Glomerular visceral epithelial cell (primary cell): ENCODE results near the gene TTC32.
"Not testable (repeated sequence)": the region's sequence is repeated elsewhere in the genome, so short reads cannot be mapped to it uniquely, and the experiment has no call there.

Source experiments
- DNase-seq: peaks from one replicate; pipeline ENCODE4 v3.0.0-alpha.2; 2016; ENCODE audit errors: extremely low spot score

Gene TTC32

DNA sequence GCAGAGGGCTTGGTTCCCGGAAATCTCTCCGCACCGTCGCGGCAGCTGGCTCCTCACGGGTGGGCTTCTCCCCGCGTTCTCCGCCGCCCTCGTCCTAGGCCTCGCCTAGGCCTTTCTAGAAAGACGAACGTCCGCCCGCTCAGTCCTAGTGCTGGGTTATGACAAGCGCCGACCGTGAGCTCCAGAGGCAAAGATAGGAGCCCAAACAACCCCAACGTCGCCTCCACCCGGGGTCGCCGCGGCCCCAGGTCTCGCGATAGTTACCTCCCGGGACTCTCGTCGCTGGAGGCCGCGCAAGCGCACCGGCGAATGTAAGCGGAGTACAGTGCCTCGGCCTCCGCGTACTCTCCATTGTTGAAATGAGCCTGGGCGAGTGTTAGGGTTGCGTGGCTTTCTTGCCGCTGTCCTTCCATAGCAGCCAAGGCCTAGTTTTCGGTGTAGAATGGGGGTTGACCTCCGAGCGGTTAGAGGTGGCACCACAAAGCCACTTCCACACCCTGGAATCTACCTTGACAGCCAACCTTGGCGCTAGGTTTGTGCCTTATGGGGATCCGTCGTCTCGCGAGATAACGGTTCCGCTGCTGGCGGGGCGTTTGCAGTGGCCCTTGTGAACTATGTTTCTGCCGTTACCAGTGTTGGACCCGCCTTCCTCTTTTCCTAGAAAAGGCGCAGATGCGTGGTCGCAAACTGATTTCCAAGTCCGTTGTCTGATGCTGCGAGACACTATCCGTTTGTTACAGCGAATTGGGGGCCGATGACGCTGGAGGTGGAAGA is at the start of gene TTC32:
Gene TTC32 (minus strand): TSS at position 542 of the 774 bp plus-strand sequence. CDS start 129 bp downstream, at position 413.
- peak; percentile 88 for DNase-seq

DNA sequence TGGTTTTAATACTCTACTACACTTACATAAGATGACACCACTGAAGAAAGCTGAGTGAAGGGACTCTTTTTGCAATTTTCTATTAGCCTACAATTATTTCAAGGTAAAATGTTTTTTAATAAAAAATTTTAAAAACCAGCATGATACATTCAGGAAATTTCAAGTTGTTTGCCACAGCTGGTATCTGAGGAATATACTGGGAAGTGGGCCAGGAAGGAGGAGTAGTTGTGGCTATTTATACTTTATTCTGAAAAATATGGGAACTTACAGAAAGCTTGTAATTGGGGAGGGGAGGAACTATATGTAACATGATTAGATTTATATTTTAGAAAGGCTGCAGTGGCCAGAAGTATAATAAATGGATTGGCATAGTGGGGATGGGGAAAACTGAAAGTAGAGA is 47.3 kb upstream of the TTC32 start:
- DNase-seq, result no peak

DNA sequence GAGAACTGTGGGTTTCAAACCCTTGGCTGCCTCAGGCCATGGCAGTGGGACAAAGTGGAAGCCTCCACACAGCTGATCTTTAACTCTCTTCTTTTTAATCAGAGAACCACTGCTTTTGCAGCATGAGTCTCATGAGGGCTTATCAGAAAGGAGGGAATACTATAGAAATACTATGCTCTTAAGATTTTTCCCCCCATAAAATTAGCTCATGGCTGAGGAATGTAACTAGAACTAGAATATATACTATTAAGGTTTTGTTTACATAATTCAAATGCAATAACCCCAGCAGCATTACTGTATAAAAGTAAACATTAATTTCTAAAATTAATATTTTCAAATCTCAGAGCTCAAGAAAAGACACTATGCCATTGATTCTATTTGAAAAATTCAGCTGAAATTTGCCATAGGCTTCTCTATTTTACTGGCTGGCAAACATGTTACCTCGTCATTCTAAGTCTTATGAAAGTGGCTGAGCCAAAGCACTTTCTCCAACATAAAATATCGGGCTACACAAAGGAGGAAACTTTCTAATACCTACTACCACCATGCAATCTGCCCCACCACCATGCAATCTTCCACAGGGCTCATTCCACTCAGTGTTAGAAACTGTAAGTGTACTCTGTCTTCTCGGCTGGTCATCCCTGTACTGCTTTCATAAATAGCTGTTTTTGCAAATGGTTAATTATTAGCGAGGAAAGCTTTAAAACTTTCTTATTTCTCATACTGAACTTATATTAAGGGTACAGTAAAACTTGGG is 45.6 kb upstream of the TTC32 start:
- DNase-seq, result no peak

DNA sequence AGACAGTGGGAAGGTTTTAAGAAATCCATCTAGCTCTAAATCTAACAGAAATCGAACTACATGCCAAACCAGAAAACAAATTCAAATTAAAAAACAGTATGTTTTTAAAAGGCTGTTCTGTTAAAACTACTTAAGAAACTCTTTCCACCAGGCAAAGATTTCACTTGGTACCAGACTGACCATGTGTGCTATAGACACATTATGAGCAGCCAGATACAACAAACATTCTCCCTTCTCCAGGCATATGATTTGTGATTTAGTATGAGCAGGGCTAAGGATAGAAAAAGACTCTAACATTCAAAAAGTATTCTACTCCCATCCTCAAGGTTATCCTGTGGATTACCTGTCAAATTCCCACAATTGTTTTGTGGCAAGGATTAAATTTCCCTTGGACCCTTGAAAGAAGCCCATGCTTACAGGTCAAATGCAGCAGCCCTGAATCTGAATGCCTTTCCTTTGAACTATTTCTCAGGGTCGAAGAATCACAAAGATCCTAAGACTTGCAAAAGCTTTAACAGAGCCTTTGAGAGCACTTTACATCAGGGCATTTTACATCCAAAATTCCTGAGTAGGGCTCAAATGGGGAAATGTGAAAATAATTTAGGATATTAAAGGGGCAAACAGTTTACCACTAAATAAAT is 42.5 kb upstream of the TTC32 start:
- DNase-seq, result no peak

DNA sequence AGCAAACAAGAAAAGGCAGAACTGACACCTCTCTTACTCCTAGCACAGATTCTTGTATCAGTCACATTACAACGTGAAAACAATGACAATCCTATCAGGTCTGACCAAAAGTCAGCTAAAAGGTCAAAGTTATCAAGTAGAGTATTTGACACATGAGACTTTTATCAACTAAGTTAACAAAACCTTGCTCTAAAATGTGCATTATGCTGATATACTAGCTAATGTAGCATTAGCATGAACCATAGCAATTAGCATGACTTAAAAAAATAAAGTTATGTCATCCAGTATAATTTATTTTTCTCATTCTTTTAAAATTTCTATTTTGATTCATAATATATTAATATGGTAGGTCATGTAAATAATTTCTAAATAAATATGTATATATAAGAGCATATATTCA is 41.4 kb upstream of the TTC32 start:
- DNase-seq, result no peak

DNA sequence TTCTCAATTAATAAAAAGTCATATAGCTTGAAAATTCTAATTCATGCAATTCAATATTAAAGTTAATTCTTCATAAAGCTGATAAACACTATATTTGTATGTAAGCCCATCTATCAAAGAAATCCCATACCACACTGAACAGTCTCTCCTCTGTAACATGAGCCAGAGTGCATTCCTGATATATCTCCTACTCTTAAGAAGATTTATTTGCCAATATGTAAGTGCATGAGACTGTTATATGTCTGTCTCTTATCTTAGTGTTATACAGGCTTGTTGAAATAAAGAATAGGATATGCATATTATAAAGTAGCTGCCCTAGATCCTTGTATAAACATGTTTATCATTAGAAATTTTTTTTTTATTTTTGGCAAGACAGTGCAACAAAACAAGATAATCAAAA is 40.4 kb upstream of the TTC32 start:
- no peak for DNase-seq

DNA sequence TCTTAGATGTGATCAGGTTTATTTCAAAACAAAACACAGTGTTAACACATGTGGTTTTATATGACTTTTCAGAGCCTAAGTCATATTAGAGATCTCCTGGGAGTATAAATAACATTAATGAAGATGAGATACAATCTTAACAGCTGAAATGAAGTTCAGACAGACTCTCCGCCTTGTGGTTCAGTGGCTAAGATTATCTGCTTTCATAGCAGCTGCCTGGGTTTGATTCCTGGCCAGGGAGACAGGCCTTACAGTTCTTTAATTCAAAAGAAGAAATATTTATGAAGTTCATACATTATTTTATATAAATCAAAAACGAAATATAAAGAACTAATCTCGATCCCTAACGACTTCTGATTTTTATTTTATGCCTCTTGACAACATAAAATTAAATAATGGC is 35.2 kb upstream of the TTC32 start:
- no peak for DNase-seq

DNA sequence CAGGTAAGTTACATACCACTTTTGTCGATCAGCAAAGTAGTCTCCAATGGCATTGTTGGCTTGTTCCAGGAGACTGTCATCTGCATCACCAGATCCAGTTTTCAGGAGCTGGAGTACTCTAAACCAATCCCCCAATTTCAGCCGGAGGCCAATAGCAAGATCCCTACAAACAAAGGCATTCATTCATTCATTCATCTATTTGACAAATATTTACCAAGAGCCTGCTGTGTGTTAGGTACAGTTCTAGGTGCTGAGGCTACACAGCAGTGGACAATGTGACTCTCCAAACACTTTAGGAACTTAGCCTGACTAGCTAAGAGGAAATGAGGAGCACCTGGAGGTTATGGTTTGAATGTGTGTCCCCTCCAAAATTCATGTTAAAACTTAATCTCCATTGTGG is 34.4 kb upstream of the TTC32 start:
- no peak for DNase-seq

DNA sequence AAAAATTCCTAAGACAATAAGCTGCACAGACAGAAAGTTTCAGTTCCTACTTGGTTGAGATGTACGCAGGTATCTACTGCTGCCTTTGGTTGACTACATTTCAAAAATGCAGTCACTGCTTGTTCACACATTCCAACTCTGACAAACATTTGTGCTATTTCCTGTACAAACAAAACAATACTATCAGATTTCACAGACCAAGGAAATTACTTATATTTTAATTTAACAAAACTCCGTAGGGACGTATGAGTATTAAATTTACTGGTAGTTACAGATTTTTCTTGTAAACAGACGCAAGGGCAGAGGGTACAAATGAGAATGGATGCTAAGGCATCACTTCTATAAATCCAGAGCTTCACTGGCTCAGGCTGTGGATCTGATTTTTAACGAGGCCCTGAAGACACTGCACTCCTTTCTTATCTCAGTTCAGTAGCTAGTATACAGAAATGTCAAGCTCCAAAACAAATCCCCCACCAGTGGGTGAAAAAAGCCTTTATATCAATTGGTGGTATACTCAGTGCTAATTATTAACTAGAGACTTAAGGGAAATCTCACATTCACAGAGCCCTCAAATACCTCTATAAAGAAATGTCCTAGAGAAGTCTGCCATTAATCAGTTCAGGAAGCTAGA is 31.7 kb upstream of the TTC32 start:
- DNase-seq, result peak; percentile 45

DNA sequence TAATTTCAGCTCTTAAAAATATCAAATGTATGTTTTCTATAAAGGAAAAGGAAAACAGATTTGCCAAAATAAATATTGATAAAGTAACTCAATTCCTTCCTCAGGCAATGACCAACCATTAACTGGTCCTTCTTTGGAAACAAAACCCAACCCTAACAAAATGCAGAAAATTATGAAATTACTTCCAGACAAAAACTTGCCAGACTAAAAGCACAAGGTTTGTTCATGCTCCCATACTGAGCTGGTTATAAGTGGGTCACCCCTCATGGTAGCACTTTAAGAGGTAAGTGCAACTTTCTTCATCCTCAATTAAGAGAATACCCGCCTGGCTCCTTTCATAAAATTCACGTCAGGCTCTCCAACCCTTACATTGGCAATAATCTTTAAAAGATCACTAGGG is 31.1 kb upstream of the TTC32 start:
- no peak for DNase-seq

DNA sequence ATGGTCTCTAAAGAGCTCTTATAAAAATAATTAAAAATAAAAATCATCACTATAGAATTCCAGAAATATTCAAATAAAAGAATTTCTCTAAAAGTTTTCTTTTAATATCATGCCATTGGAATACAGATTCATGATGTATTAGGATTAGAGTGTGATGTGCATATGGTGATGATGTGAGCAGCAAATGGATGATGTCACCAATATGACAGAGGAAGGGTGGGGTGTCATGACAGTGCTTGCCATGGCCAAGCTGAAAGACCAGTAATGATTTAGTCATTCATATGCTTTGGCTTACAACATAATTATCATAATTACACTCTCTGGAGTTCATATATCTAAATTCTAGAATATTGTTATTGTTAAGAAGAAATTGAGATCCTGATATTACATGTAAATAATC is 27.4 kb upstream of the TTC32 start:
- DNase-seq, result no peak

DNA sequence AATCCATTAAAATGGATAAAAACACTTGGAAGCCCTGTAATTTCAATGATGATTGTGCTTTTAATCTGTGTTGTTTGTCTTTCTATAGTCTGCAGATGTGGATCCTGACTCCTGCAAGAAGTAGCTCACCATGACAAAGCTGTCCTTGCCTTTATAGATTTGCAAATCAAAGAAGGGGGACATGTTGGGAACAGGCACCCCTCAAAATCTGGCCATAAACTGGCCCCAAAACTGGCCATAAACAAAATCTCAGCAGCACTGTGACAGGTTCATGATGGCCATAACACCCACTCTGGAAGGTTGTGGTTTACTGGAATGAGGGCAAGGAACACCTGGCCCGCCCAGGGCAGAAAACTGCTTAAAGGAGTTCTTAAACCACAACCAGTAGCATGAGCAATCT is 26.0 kb upstream of the TTC32 start:
- DNase-seq, result not testable (repeated sequence)

DNA sequence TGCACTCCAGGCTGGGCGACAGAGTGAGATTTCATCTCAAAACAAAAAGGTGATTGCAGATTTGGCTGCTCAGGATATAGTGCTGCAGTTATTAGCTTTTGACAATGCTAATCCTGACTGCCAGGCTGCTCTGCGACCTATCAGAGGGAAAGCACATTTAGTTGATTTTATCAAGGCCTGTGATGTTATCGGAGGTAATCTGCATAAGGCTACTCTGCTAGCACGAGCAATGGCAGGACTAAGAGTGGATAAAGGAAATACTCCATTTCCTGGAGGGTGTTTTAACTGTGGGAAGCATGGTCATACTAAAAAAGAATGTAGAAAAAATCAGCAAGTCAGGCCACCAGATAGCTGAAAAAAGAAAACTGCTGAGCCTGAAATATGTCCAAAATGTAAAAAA is 22.7 kb upstream of the TTC32 start:
- not testable (repeated sequence) for DNase-seq

DNA sequence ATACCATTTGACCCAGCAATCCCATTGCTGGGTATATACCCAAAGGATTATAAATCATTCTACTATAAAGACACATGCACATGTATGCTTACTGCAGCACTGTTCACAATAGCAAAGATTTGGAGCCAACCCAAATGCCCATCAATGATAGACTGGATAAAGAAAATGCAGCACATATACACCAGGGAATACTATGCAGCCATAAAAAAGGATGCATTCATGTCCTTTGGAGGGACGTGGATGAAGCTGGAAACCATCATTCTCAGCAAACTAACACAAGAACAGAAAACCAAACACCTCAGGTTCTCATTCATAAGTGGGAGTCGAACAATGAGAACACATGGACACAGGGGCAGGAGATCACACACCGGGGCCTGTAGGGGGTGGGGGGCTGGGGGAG is 20.4 kb upstream of the TTC32 start:
- not testable (repeated sequence) for DNase-seq

DNA sequence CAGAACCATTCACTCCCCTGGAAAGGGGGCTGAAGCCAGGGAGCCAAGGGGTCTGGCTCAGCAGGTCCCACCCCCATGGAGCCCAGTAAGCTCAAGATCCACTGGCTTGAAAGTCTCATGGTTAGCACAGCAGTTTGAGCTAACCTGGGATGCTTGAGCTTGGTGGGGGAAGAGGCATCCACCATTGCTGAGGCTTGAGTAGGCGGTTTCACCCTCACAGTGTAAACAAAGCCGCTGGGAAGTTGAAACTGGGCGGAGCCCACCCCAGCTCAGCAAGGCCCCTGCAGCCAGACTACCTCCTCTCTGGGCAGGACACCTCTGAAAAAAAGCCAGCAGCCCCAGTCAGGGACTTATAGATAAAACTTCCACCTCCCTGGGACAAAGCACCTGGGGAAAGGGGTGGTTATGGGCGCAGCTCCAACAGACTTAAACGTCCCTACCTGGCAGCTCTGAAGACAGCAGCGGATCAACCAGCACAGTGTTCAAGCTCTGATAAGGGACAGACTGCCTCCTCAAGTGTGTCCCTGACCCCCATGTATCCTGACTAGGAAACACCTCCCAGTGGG is 14.7 kb upstream of the TTC32 start:
- DNase-seq, result no peak

DNA sequence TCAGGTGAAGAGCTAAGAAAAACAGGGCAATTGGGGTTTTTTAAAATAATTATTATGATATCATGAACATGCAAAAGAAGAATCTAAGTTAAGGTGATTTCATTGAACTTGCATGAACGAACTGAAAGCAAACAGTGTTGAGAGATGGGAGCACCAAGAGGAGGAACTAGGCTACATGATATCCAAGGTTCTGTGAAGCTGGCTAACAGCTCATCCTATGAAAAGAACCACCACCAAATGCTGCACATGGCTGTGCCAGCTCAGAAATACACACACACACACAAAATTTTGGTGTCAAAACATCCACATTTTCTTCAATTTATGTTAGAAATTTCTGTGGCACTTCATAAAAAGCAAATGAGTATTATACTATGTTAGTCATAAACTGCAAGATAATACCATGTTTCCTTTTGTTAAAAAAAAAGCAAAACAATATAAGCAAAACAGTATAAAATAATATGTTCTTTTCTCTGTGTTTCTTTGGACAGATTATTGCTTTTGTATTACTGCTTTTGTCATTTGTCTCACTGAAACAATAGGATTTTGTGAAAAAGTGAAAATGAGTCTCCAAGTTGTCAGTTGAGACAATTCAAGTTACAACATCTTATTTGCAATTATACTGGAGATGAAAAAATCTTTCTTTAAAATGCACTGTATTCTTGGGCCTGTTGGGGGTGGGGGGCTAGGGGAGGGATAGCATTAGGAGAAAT is 12.6 kb upstream of the TTC32 start:
- DNase-seq, result no peak

DNA sequence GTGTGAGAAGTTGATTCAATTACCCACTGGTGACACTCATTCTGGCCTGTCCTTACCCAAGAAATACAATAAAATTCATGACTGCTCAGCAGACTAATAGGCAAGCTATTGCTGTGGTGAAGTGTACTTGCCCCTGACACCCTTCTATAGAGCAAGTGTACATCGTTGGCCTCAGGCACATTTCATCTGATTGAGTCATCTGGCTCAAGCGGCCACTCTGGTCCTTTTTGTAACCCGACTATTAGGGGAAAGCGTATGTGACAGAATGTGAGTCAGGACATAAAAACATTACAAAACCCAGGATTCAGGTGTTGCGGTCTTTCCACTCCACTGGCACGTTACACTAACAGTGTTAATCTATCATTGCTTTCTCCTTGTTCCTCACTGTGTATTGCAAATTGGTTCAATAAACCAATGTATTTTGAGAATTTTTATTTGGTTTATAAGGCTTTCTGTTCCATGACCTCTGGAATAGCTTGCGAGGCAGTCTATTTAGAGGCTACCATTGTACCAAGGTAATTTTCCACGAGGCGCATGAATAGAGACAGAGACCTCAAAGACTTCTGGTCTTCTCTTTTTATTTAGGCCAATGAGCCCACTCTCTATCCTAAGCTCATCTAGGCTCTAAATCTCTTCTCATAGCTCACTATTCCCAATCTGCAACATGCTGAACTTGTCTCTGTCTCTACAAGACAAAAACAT is 10.2 kb upstream of the TTC32 start:
- DNase-seq, result peak; percentile 95

DNA sequence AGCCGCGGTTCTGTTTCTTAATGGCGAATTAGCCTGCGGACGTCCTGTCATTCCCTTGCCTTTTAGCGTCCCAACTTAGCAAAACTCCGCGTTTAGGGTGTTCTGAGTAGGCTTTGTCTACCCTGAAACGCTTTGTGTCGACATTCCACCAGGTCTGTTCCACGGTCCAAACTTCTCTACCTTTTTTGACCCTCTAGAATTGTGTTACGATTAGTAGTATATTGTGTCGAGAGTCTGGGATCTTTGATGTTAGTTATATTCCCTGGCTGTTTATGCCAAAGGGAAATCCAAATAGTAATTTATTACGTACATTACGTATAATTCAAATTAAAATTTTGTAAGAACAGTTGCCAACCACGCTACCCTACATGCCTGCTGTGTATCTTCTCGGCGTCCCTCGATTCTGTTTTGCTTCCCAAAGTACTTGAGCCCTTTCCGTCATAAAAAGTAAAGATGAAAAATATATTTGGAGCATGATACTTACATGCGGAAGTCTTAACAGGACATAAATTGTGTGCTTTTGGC is 495 bp upstream of the TTC32 start:
- peak; percentile 9 for DNase-seq

DNA sequence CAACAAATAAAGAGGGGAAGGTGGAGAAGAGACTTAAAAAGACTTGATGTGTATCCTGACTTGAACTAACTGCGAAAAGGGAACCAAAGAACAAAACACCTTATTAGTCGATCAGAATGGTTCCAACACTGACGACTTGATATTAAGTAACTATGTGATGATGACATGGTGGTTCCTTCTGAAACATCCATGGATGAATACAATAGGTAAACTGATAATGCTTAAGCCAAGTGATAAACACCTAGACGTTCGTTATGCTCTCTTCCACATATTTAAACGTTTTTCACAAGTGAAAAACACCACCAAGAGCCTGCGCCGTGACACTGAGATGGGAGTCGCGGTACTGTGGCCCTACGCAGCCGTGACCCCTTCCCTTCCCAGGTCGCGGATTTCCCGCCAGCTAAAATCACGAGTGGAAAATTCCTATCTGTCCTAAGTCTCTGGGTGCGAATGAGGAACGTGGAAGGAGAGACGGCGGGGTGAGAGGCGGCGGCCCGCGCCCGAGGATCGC is 797 bp downstream of the TTC32 start:
- DNase-seq, result no peak
